DND-41 (cell line): ENCODE data around the gene DMAP1.

Experiments
- CTCF ChIP-seq: IDR thresholded peaks from 2 replicates; pipeline ENCODE4 v1.5.1; 2012; ENCODE audit warnings: borderline replicate concordance, low read length, moderate library complexity, mild to moderate bottlenecking; ENCODE audit not compliant: poor library complexity, severe bottlenecking; ENCODE audit errors: extremely low read depth
- EZH2 ChIP-seq: IDR thresholded peaks from 3 replicates; pipeline ENCODE4 v1.6.1; 2012; ENCODE audit warnings: borderline replicate concordance, low read depth, mild to moderate bottlenecking, moderate library complexity, low read length, inconsistent platforms; ENCODE audit not compliant: severe bottlenecking

GRCh38 chr1:44268054-44268453 is 54.8 kb downstream of the DMAP1 start:
- TF ChIP-seq CTCF (no peak), EZH2 (no peak)
